GM12878 (cell line): Measurements from ENCODE around the gene ENO2. TPM values are rescaled to one million over a fixed set of nuclear protein-coding genes. Genes with fewer than 3 reads are reported as not detected.
A peak's percentile ranks its signal among the peaks of the same experiment; 100 is the strongest.

ENCODE experiments used
- ATAC-seq: fragments of 200-7000 bp; cut with Tn5 transposase; 3 replicates; pipeline ENCODE4 v1.9.1; 2020; ENCODE audit warnings: mild to moderate bottlenecking, moderate library complexity
- BruUV-seq: library from RNA; stranded (reverse); fragments of 400-500 nt; replicated peaks from 2 replicates; lab custom pipeline; 2021; lab: Mats Ljungman, UMichigan
- CTCF ChIA-PET: fragments of 300-600 bp; sonication (Branson Sonifier 250); formaldehyde crosslinking; extraction: SDS; loops from one replicate; lab custom pipeline; 2021; ENCODE audit warnings: inconsistent platforms; lab: Yijun Ruan, JAX
- POLR2A ChIA-PET: fragments of 350-600 bp; formaldehyde crosslinking; extraction: SDS; loops from one replicate; lab custom pipeline; 2021; ENCODE audit warnings: inconsistent platforms; lab: Charles Lee
- RAD21 ChIA-PET: fragments of 300-600 bp; sonication (Branson Sonifier 250); formaldehyde crosslinking; loops from one replicate; lab custom pipeline; 2023; ENCODE audit warnings: antibody characterized with exemption; ENCODE audit not compliant: unreplicated experiment; lab: Charles Lee
- SMC1A ChIA-PET: fragments of 300-600 bp; sonication (Branson Sonifier 250); formaldehyde crosslinking; loops from one replicate; lab custom pipeline; 2023; ENCODE audit not compliant: unreplicated experiment, uncharacterized antibody; lab: Charles Lee
- DNase-seq: peaks from one replicate; pipeline ENCODE4 v3.0.0-alpha.2; 2011; ENCODE audit warnings: low read depth, low spot score
- FAIRE-seq: peaks from 3 replicates; lab custom pipeline; 2011; peaks lifted over from hg19 to GRCh38; lab: Jason Lieb, UNC
- H2AFZ ChIP-seq: 2 replicates; pipeline ENCODE4 v1.6.0; 2011; ENCODE audit warnings: low read depth, low read length, control low read depth; ENCODE audit not compliant: control insufficient read depth
- H3K27ac ChIP-seq: 2 replicates; pipeline ENCODE4 v1.5.1; 2011; ENCODE audit warnings: control low read depth; ENCODE audit not compliant: control insufficient read depth, insufficient read depth
- H3K27me3 ChIP-seq, 2 experiments: replicated peaks in 1 of 2; 2 replicates each; pipeline versions ENCODE4 v1.6.0 to v1.6.1; 2011; ENCODE audit warnings: low read length in 1 of 2; ENCODE audit not compliant: control insufficient read depth in 2 of 2, insufficient read depth in 2 of 2
- H3K36me3 ChIP-seq, 2 experiments: 2 replicates each; pipeline ENCODE4 v1.5.1; 2011; ENCODE audit warnings: low read length in 1 of 2; ENCODE audit not compliant: control insufficient read depth in 2 of 2, insufficient read depth in 2 of 2
- H3K4me1 ChIP-seq: 2 replicates; pipeline ENCODE4 v1.6.1; 2011; ENCODE audit warnings: mild to moderate bottlenecking, low read length, moderate library complexity, mixed read lengths; ENCODE audit not compliant: control insufficient read depth, insufficient read depth
- H3K4me2 ChIP-seq: 2 replicates; pipeline ENCODE4 v1.6.0; 2011; ENCODE audit warnings: control low read depth; ENCODE audit not compliant: control insufficient read depth, insufficient read depth
- H3K4me3 ChIP-seq: fragments of 200-600 bp; sonication (generic); 2 replicates; pipeline ENCODE4 v1.5.1; 2016
- H3K79me2 ChIP-seq: 2 replicates; pipeline ENCODE4 v1.6.0; 2011; ENCODE audit warnings: low read length; ENCODE audit not compliant: control insufficient read depth, insufficient read depth
- H3K9ac ChIP-seq: 2 replicates; pipeline ENCODE4 v1.8.0; 2011; ENCODE audit warnings: low read length, control low read depth, mixed read lengths; ENCODE audit not compliant: control insufficient read depth, insufficient read depth
- H3K9me3 ChIP-seq: replicated peaks from 3 replicates; pipeline ENCODE4 v1.5.1; 2011; ENCODE audit warnings: mild to moderate bottlenecking, low read length; ENCODE audit not compliant: control insufficient read depth, insufficient read depth
- H4K20me1 ChIP-seq: 2 replicates; pipeline ENCODE4 v1.6.0; 2011; ENCODE audit not compliant: control insufficient read depth, insufficient read depth
- CBX5 ChIP-seq: sonication (generic); IDR thresholded peaks from 2 replicates; pipeline ENCODE4 v1.6.1; 2016; ENCODE audit warnings: low read depth, moderate library complexity, mild to moderate bottlenecking, inconsistent platforms
- CHD1 ChIP-seq: IDR thresholded peaks from 2 replicates; pipeline ENCODE4 v1.6.1; 2012; ENCODE audit warnings: low read depth, low read length, improper control_type of control experiment
- CHD2 ChIP-seq: IDR thresholded peaks from 2 replicates; pipeline ENCODE4 v1.6.1; 2011; ENCODE audit warnings: low read depth, low read length, improper control_type of control experiment, borderline replicate concordance
- CREB1 ChIP-seq: IDR thresholded peaks from 2 replicates; pipeline ENCODE4 v1.6.1; 2012; ENCODE audit warnings: low read depth, mild to moderate bottlenecking, inconsistent platforms
- EP300 ChIP-seq, 2 experiments: fragments of 150-350 bp in 1 of 2; IDR thresholded peaks; 2 replicates each; pipeline ENCODE4 v1.6.1; 2011 to 2012; ENCODE audit warnings: low read depth in 2 of 2, low read length in 2 of 2, borderline replicate concordance in 1 of 2, improper control_type of control experiment in 1 of 2, inconsistent platforms in 1 of 2; ENCODE audit not compliant: control insufficient read depth in 1 of 2
- HDAC2 ChIP-seq: fragments of 200-600 bp; sonication (generic); IDR thresholded peaks from 2 replicates; pipeline ENCODE4 v1.6.1; 2017
- IKZF2 ChIP-seq, 2 experiments: fragments of 450-650 bp; IDR thresholded peaks; 2 replicates each; pipeline ENCODE4 v1.6.1; 2017; ENCODE audit warnings: mild to moderate bottlenecking in 2 of 2, moderate library complexity in 2 of 2
- KAT2A ChIP-seq: conservative IDR thresholded peaks from 2 replicates; pipeline ENCODE4 v1.6.1; 2011; ENCODE audit warnings: low read depth, low read length; ENCODE audit not compliant: control insufficient read depth
- MTA3 ChIP-seq: IDR thresholded peaks from 2 replicates; pipeline ENCODE4 v1.6.1; 2012; ENCODE audit warnings: low read length, inconsistent platforms, borderline replicate concordance
- MXI1 ChIP-seq: fragments of 150-350 bp; IDR thresholded peaks from 2 replicates; pipeline ENCODE4 v1.6.1; 2011; ENCODE audit warnings: low read depth, mild to moderate bottlenecking, inconsistent platforms, low read length, improper control_type of control experiment
- NR2C1 ChIP-seq: fragments of 450-650 bp; IDR thresholded peaks from 2 replicates; pipeline ENCODE4 v1.6.1; 2017; ENCODE audit warnings: antibody characterized with exemption, mild to moderate bottlenecking, moderate library complexity
- PAX5 ChIP-seq: IDR thresholded peaks from 2 replicates; pipeline ENCODE4 v1.6.1; 2011; ENCODE audit warnings: low read depth, low read length, borderline replicate concordance
- ZSCAN29 ChIP-seq: fragments of 450-650 bp; IDR thresholded peaks from 2 replicates; pipeline ENCODE4 v1.6.1; 2017; ENCODE audit warnings: mild to moderate bottlenecking, moderate library complexity
- WGBS: methylation state at CpG from one replicate; pipeline ENCODE4 v1.1.6; 2016; ENCODE audit warnings: low lambda C conversion rate; ENCODE audit not compliant: insufficient replicate concordance, insufficient coverage; ENCODE audit errors: missing lambda C conversion rate; 5-methylcytosine and 5-hydroxymethylcytosine counted together
- in situ Hi-C: fragments of 300-500 bp; cut with MboI; formaldehyde crosslinking; loops from 9 replicates; pipeline ENCODE4 v1.14.3; 2018; ENCODE audit warnings: mixed read lengths
- intact Hi-C: fragments of 100-400 bp; cut with micrococcal nuclease; formaldehyde crosslinking; loops from one replicate; pipeline ENCODE4 v1.14.2; 2022; ENCODE audit not compliant: unreplicated experiment
- polyA plus RNA-seq, 11 experiments: library from polyadenylated mRNA; depleted of rRNA in 4 of 11; unstranded in 6 of 11; stranded (reverse) in 5 of 11; fragments of >200 nt; fragmentation: Nextera tagmentation in 4 of 11; fragmentation: Illumina TruSeq in 1 of 11; extraction: Ambion mirVana in 4 of 11; extraction: Trizol in 1 of 11; gene quantifications; 1 replicate in 1 of 11; 2 replicates in 10 of 11; pipeline versions ENCODE4 v1.2.1 to v1.2.3, GENCODE V29; 2011 to 2016; ENCODE audit warnings: inconsistent platforms in 2 of 11, missing spikeins in 2 of 11, low read depth in 1 of 11
- total RNA-seq, 4 experiments: library from RNA; depleted of rRNA in 3 of 4; stranded (reverse); fragments of >200 nt in 3 of 4; fragmentation: Illumina TruSeq in 1 of 4; extraction: Trizol in 1 of 4; gene quantifications; 2 replicates each; pipeline versions ENCODE4 v1.2.1 to v1.2.3, GENCODE V29; 2013 to 2021
- TF ChIP-seq, protein P1 (sequence below): IDR thresholded peaks from 2 replicates; pipeline ENCODE4 v1.6.1; 2011; ENCODE audit warnings: mild to moderate bottlenecking, low read depth, low read length, moderate library complexity; ENCODE audit not compliant: insufficient replicate concordance

The ENO2 gene
- total and polyA plus RNA-seq, 10 of the 15 experiments (the other 5 are each of a cell fraction or from before 2014, with no cell fraction given) = 24.8 to 196 (median 43.1) TPM

DNA sequence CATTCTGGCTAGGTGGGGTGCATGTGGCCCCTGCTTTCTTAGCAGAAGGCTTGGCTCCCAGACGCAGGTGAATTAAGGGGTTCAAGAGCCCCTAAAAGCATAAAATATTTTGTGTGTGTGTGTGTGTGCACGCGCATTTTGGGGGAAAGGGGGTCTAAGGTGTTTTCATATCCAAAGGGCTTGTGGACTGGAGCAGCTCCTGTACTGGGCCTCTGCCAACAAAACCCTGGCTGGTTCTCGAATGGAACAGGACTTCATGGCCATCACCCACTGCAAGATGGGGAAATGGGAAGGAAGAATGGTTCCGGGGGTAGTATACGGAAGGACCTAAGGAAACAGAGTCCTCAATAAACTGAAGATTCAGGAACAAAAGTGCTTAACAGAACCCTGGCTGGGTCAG, 9.5 kb downstream of the ENO2 start:
- intact Hi-C loops = loop anchor here (2.0 to 5.0 kb wide), 4 partner anchors 15 to 188 kb away; partner anchors contain the start of gene C1R
- no peak overlapping the region for H3K4me3 ChIP-seq
- peaks cover 51% of the 10 kb centered on the region for H3K4me1 ChIP-seq
- SMC1A ChIA-PET = interaction anchor here (0.6 to 3.9 kb wide), 10 partner anchors 14 to 189 kb away, joined by 3 to 29 read pairs (median 5); partner anchors contain the start of genes C12orf57, LPCAT3 and RNU7-1
- H2AFZ ChIP-seq = no peak overlapping the region
- TF ChIP-seq MXI1 = 0 out of 2 replicates have a peak, but pooled peaks have one; percentile 23
- TF ChIP-seq, protein P1, sequence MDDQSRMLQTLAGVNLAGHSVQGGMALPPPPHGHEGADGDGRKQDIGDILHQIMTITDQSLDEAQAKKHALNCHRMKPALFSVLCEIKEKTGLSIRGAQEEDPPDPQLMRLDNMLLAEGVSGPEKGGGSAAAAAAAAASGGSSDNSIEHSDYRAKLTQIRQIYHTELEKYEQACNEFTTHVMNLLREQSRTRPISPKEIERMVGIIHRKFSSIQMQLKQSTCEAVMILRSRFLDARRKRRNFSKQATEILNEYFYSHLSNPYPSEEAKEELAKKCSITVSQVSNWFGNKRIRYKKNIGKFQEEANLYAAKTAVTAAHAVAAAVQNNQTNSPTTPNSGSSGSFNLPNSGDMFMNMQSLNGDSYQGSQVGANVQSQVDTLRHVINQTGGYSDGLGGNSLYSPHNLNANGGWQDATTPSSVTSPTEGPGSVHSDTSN = no peak
- TF ChIP-seq, all 136 proteins: peak for 1
- RAD21 ChIA-PET = interaction anchor here (1.3 to 4.6 kb wide), 6 partner anchors 14 to 188 kb away, joined by 4 to 45 read pairs (median 11); partner anchors contain the start of genes C12orf57, RNU7-1 and SPSB2
- POLR2A ChIA-PET = interaction anchor here (0.6 to 4.8 kb wide), 6 partner anchors 9 to 54 kb away, joined by 3 to 28 read pairs (median 5); partner anchors contain the start of genes C12orf57 and RNU7-1
- no peak overlapping the region for H3K27ac ChIP-seq
- H3K9ac ChIP-seq = no peak overlapping the region
- FAIRE-seq = no peak
- no peaks in the 10 kb centered on the region for H4K20me1 ChIP-seq
- peak overlapping the region; percentile 70; the same call in 1 of the 2 replicates for H3K4me2 ChIP-seq
- no peaks in the 10 kb centered on the region for H3K27me3 ChIP-seq
- DNase-seq = no peak
- CTCF ChIA-PET = interaction anchor here (0.6 to 6.2 kb wide), 27 partner anchors 8 to 796 kb away, joined by 3 to 111 read pairs (median 8); partner anchors contain the start of genes C12orf57, C1RL, ENO2 and LRRC23
- no TSS peak for BruUV-seq
- in situ Hi-C loops = no loop called here
- H3K36me3 ChIP-seq = peaks cover 0 to 8% of the 10 kb centered on the region in 2 experiments; a peak in 2 of 4 replicates
- H3K9me3 ChIP-seq = no peaks in the 10 kb centered on the region
- WGBS = 56% methylated on average over 6 of the region's 6 CpGs
- ATAC-seq = no peak
- peaks cover 20% of the 10 kb centered on the region for H3K79me2 ChIP-seq

DNA sequence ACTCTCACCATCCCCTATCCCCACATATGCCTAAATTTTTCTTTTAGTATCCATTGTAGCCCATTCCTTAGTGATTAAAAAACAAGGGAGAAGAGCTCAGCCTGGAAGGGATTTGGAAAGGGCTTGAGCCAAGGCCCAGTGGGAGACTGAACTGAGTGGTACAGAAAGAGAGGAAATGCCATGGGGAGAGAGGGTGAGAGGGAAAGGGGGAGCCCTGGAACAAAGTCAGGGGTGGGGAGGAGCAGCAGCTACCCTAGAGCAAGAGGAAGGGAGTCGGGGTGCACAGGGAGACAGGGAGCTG, 10.8 kb downstream of the ENO2 start:
- no peaks in the 10 kb centered on the region for H3K9me3 ChIP-seq
- H3K9ac ChIP-seq = no peak overlapping the region
- no peak overlapping the region for H2AFZ ChIP-seq
- ATAC-seq = no peak
- H3K4me1 ChIP-seq = peaks cover 52% of the 10 kb centered on the region
- H3K79me2 ChIP-seq = peaks cover 34% of the 10 kb centered on the region
- H3K4me2 ChIP-seq = no peak overlapping the region
- FAIRE-seq = no peak
- ChIA-PET CTCF (interaction anchor here (0.5 to 6.2 kb wide), 22 partner anchors 8 to 185 kb away, joined by 3 to 111 read pairs (median 10); partner anchors contain the start of genes C12orf57, C1RL, ENO2 and LPCAT3), POLR2A (interaction anchor here (0.5 to 4.8 kb wide), 15 partner anchors 11 to 464 kb away, joined by 3 to 28 read pairs (median 4); partner anchors contain the start of genes C12orf57, C1RL, ENO2 and RNU7-1), RAD21 (interaction anchor here (0.9 to 4.6 kb wide), 11 partner anchors 11 to 187 kb away, joined by 3 to 45 read pairs (median 7); partner anchors contain the start of genes C12orf57, C1RL, LPCAT3 and RNU7-1), SMC1A (interaction anchor here (1.0 to 3.9 kb wide), 12 partner anchors 8 to 182 kb away, joined by 3 to 29 read pairs (median 4); partner anchors contain the start of genes C12orf57 and RNU7-1)
- no TSS peak for BruUV-seq
- H4K20me1 ChIP-seq = no peaks in the 10 kb centered on the region
- H3K27me3 ChIP-seq = no peaks in the 10 kb centered on the region
- in situ Hi-C loops (no loop called here), intact Hi-C loops (loop anchor here (2.0 kb wide), 2 partner anchors 14 to 56 kb away; no protein-coding TSS in a partner anchor)
- H3K27ac ChIP-seq = no peak overlapping the region
- no peak overlapping the region for H3K4me3 ChIP-seq
- H3K36me3 ChIP-seq = peaks cover 0 to 8% of the 10 kb centered on the region in 2 experiments; a peak in 2 of 4 replicates
- DNase-seq = no peak
- 100% methylated on average over 1 of the region's 1 CpG for WGBS
- TF ChIP-seq IKZF2 (IDR thresholded peaks at IDR 0.05) (no peak), CHD2 (no peak), CREB1 (no peak), CBX5 (no peak), MXI1 (no peak), MTA3 (no peak), ZSCAN29 (no peak), KAT2A (no peak), PAX5 (no peak), NR2C1 (no peak), EP300 (IDR thresholded peaks at IDR 0.05; ENCODE audit: borderline replicate concordance in 1 of 2, control insufficient read depth in 1 of 2, low read depth in 2 of 2, low read length in 2 of 2) (no peak), CHD1 (no peak), HDAC2 (no peak)
